ENCODE measurements around the gene TOP1. TPM values are rescaled to one million over a fixed set of nuclear protein-coding genes. Genes with fewer than 3 reads are reported as not detected.
A peak's percentile ranks its signal among the peaks of the same experiment; 100 is the strongest.

TOP1 gene
- polyA plus RNA-seq, 3 donors = 6.9 to 11.5 (median 11.5) TPM

GRCh38 chr20:41006126-41006935, 22.3 kb upstream of the TOP1 start:
- Histone ChIP-seq H3K9ac (ENCODE audit: insufficient read depth, low read length, poor library complexity, severe bottlenecking) (no peak overlapping the region), H3K27ac (ENCODE audit: low read depth in 1 of 2, low read length in 2 of 2) (no peak overlapping the region)
- H3K4me1 Mint-ChIP-seq = peaks cover 72% of the 10 kb centered on the region

More at GRCh38 chr20:41006126-41006935, 22.3 kb upstream of the TOP1 start:
- H4K20me1 ChIP-seq (ENCODE audit: insufficient read depth, low read length) = no peaks in the 10 kb centered on the region
- WGBS (ENCODE audit: insufficient coverage) = 97% methylated on average over 11 of the region's 13 CpGs
- DNase-seq = no peak
- no peak for TF ChIP-seq CTCF (IDR thresholded peaks at IDR 0.05)
- peaks cover 82 to 85% of the 10 kb centered on the region in 2 donors for H3K4me1 ChIP-seq (ENCODE audit: control insufficient read depth in 1 of 2, insufficient read depth in 2 of 2, low read length in 2 of 2)
- peak overlapping the region in 4 of 7 donors; percentile 55 to 97 (median 68) for H3K27ac Mint-ChIP-seq
- H3K27me3 ChIP-seq (ENCODE audit: control insufficient read depth in 2 of 2, insufficient read depth in 2 of 2, low read length in 2 of 2) = no peaks in the 10 kb centered on the region
- H3K4me3 ChIP-seq (replicated peaks in 1 of 3; ENCODE audit: low read depth in 2 of 3, low read length in 3 of 3) = no peak overlapping the region
- H3K4me3 Mint-ChIP-seq = peak overlapping the region in 1 of 2 donors; percentile 21
- peaks cover 0 to 7% (median 0%) of the 10 kb centered on the region in 7 donors for H3K9me3 Mint-ChIP-seq
- H3K36me3 ChIP-seq (replicated peaks in 1 of 2; ENCODE audit: control insufficient read depth in 1 of 2, insufficient read depth in 2 of 2, low read length in 2 of 2) = no peaks in the 10 kb centered on the region
- H2AFZ ChIP-seq (ENCODE audit: insufficient read depth, low read depth, low read length, poor library complexity, severe bottlenecking) = no peak overlapping the region
- no peaks in the 10 kb centered on the region for H3K9me3 ChIP-seq (replicated peaks in 1 of 2; ENCODE audit: control insufficient read depth in 1 of 2, insufficient read depth in 1 of 2, low read length in 2 of 2)
- H3K36me3 Mint-ChIP-seq = peaks cover 2 to 3% of the 10 kb centered on the region in 2 donors
- H3K27me3 Mint-ChIP-seq (ENCODE audit: low read depth in 3 of 3) = peaks cover 0 to 2% (median 0%) of the 10 kb centered on the region in 3 donors
- no peak overlapping the region for H3K4me2 ChIP-seq (replicated peaks; ENCODE audit: extremely low read depth, low read length, poor library complexity, severe bottlenecking)
- H3K79me2 ChIP-seq (ENCODE audit: insufficient read depth, low read length) = no peaks in the 10 kb centered on the region
- intact Hi-C loops (cut with micrococcal nuclease) = loop anchor here (10.0 kb wide), 1 partner anchor 512 kb away; no protein-coding TSS in a partner anchor

All from CD14-positive monocyte (primary cell).